LNCaP clone FGC (cell line): ENCODE results near the gene ATPAF1.
A peak's percentile ranks its signal among the peaks of the same experiment; 100 is the strongest.

ENCODE experiments used
- DNase-seq: peaks from one replicate; pipeline ENCODE4 v3.0.0-alpha.2; 2011; ENCODE audit warnings: low read depth
- H3K4me3 ChIP-seq: 2 replicates; pipeline ENCODE4 v1.5.1; 2011; ENCODE audit warnings: mild to moderate bottlenecking, low read depth, low read length, control low read depth
- CTCF ChIP-seq: IDR thresholded peaks from 2 replicates; pipeline ENCODE4 v1.5.1; 2012; ENCODE audit warnings: mild to moderate bottlenecking; ENCODE audit not compliant: control insufficient read depth, insufficient read depth; ENCODE audit errors: extremely low read depth

ATPAF1 gene

GRCh38 chr1:46667782-46668760 is at the start of gene ATPAF1:
Gene ATPAF1, minus strand, starts transcription at chr1:46668364. Its CDS starts 42 bp downstream, at chr1:46668322.
- peak within 1 kb of the TSS; percentile 97 for H3K4me3 ChIP-seq
- peak; percentile 70 for DNase-seq
- no peak for TF ChIP-seq CTCF

- no peak for TF ChIP-seq CTCF
- DNase-seq = no peak
Measured at GRCh38 chr1:46717654-46718053, 49.5 kb upstream of the ATPAF1 start.

GRCh38 chr1:46714976-46715375 is 46.8 kb upstream of the ATPAF1 start:
- no peak for DNase-seq
- TF ChIP-seq CTCF = no peak

More at GRCh38 chr1:46717654-46718053, 49.5 kb upstream of the ATPAF1 start:
- peak overlapping the region; percentile 95 for H3K4me3 ChIP-seq

GRCh38 chr1:46708121-46708520 is 40.0 kb upstream of the ATPAF1 start:
- no peak for TF ChIP-seq CTCF
- H3K4me3 ChIP-seq = no peak overlapping the region
- no peak for DNase-seq

More at GRCh38 chr1:46714976-46715375, 46.8 kb upstream of the ATPAF1 start:
- H3K4me3 ChIP-seq = no peak overlapping the region

- no peak for TF ChIP-seq CTCF
- H3K4me3 ChIP-seq = no peak overlapping the region
- no peak for DNase-seq
Measured at GRCh38 chr1:46705408-46705807, 37.2 kb upstream of the ATPAF1 start.

- TF ChIP-seq CTCF = no peak
- no peak for DNase-seq
- H3K4me3 ChIP-seq = no peak overlapping the region
Measured at GRCh38 chr1:46703927-46704641, 35.9 kb upstream of the ATPAF1 start.
